Panc1 (cell line): ENCODE measurements around the gene RBSN. TPM values are rescaled to one million over a fixed set of nuclear protein-coding genes. Genes with fewer than 3 reads are reported as not detected.

Experiments
- ATAC-seq: fragments of 200-7000 bp; cut with Tn5 transposase; 2 replicates; pipeline ENCODE4 v1.9.1; 2020; ENCODE audit warnings: mild to moderate bottlenecking, moderate library complexity
- BruUV-seq: library from RNA; stranded (reverse); fragments of 400-500 nt; replicated peaks from 2 replicates; lab custom pipeline; 2021; lab: Mats Ljungman, UMichigan
- CTCF ChIA-PET: fragments of 300-600 bp; sonication (Branson Sonifier 250); formaldehyde crosslinking; loops from one replicate; lab custom pipeline; 2022; ENCODE audit warnings: antibody characterized with exemption; lab: Charles Lee
- POLR2A ChIA-PET: fragments of 300-600 bp; sonication (Branson Sonifier 250); formaldehyde crosslinking; loops from one replicate; lab custom pipeline; 2022; ENCODE audit warnings: antibody characterized with exemption; lab: Charles Lee
- DNase-seq: peaks from one replicate; pipeline ENCODE4 v3.0.0-alpha.2; 2010; ENCODE audit warnings: low read depth, low spot score
- H3K27ac ChIP-seq: 2 replicates; pipeline ENCODE4 v1.5.1; 2011; ENCODE audit warnings: mild to moderate bottlenecking, low read length, inconsistent platforms
- H3K27me3 ChIP-seq: fragments of 200-500 bp; sonication (Bioruptor generic); 2 replicates; pipeline ENCODE4 v1.6.0; 2014; ENCODE audit warnings: low read length, inconsistent platforms; ENCODE audit not compliant: control insufficient read depth, insufficient read depth
- H3K36me3 ChIP-seq: fragments of 200-500 bp; sonication (Bioruptor generic); 2 replicates; pipeline ENCODE4 v1.5.1; 2014; ENCODE audit warnings: inconsistent platforms, mild to moderate bottlenecking, low read length, moderate library complexity; ENCODE audit not compliant: control insufficient read depth, insufficient read depth
- H3K4me1 ChIP-seq: 2 replicates; pipeline ENCODE4 v1.5.1; 2011; ENCODE audit warnings: inconsistent platforms, mild to moderate bottlenecking, low read length, moderate library complexity; ENCODE audit not compliant: control insufficient read depth, insufficient read depth
- H3K4me3 ChIP-seq, 2 experiments: 2 replicates each; pipeline ENCODE4 v1.5.1; 2011 to 2012; ENCODE audit warnings: low read depth in 2 of 2, low read length in 2 of 2, mild to moderate bottlenecking in 2 of 2, inconsistent platforms in 1 of 2, moderate library complexity in 1 of 2
- H3K9me3 ChIP-seq: fragments of 200-500 bp; sonication (Bioruptor generic); 2 replicates; pipeline ENCODE4 v1.5.1; 2014; ENCODE audit warnings: low read depth, mild to moderate bottlenecking, inconsistent platforms, low read length, moderate library complexity; ENCODE audit not compliant: control insufficient read depth, insufficient read depth
- POLR2AphosphoS5 ChIP-seq: IDR thresholded peaks from 2 replicates; pipeline ENCODE4 v1.6.1; 2012; ENCODE audit warnings: mild to moderate bottlenecking, low read depth, low read length, moderate library complexity
- SIN3A ChIP-seq: IDR thresholded peaks from 2 replicates; pipeline ENCODE4 v1.6.1; 2012; ENCODE audit warnings: low read depth, mild to moderate bottlenecking, low read length, moderate library complexity, borderline replicate concordance; ENCODE audit not compliant: insufficient read depth
- TCF7L2 ChIP-seq: IDR thresholded peaks from 2 replicates; pipeline ENCODE4 v1.6.1; 2011; ENCODE audit warnings: mild to moderate bottlenecking, low read depth, low read length, inconsistent platforms
- in situ Hi-C: cut with HindIII; loops from 2 replicates; pipeline ENCODE4 v1.10.0; 2016; ENCODE audit warnings: low sequenced_read_pairs, low pct_unique_long_range_greater_than_20kb
- intact Hi-C: fragments of 100-400 bp; cut with micrococcal nuclease; formaldehyde crosslinking; loops from one replicate; pipeline ENCODE4 v1.10.0; 2022; ENCODE audit not compliant: unreplicated experiment
- total RNA-seq: library from RNA; stranded (reverse); gene quantifications from one replicate; pipeline ENCODE4 v1.2.1, GENCODE V29; 2021; ENCODE audit not compliant: unreplicated experiment
- TF ChIP-seq, protein P1 (sequence below), 2 experiments: IDR thresholded peaks; 2 replicates each; pipeline ENCODE4 v1.6.1; 2011 to 2012; ENCODE audit warnings: low read depth in 2 of 2, control low read depth in 1 of 2, low read length in 1 of 2, mild to moderate bottlenecking in 1 of 2, moderate library complexity in 1 of 2; ENCODE audit not compliant: insufficient read depth in 1 of 2
- TF ChIP-seq, protein P2 (sequence below): fragments of 450-650 bp; IDR thresholded peaks from 2 replicates; pipeline ENCODE4 v1.5.1; 2017; ENCODE audit warnings: mild to moderate bottlenecking

Gene RBSN
- total RNA-seq, 1 experiment from 2014 or later = 13.6 TPM

DNA sequence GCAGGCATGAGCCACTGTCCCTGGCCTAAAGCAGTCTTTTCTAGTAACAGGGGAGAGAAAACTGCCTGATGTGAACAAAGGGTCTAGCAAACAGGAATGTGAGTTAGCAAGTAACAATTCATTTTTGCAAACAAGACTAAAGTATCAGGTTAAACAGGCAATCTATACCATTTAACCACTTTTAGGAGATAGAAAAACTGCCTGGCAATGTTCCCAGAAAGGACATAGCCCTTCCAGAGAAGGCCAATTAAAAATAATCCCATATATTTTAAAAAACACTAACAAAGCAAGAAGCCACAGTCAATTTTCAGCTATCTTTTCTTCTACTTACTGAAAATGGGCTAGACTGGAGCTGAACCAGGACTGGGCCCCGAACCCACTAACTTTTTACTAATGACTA lies 6.3 kb downstream of the RBSN start:
- BruUV-seq = no TSS peak
- Histone ChIP-seq H3K27me3 (no peaks in the 10 kb centered on the region), H3K36me3 (peaks cover 4% of the 10 kb centered on the region), H3K9me3 (no peaks in the 10 kb centered on the region), H3K4me3 (no peak overlapping the region), H3K4me1 (no peaks in the 10 kb centered on the region), H3K27ac (no peak overlapping the region)
- no peak for ATAC-seq
- DNase-seq = no peak
- in situ Hi-C loops (no loop called here), intact Hi-C loops (no loop called here)
- TF ChIP-seq, protein P1, sequence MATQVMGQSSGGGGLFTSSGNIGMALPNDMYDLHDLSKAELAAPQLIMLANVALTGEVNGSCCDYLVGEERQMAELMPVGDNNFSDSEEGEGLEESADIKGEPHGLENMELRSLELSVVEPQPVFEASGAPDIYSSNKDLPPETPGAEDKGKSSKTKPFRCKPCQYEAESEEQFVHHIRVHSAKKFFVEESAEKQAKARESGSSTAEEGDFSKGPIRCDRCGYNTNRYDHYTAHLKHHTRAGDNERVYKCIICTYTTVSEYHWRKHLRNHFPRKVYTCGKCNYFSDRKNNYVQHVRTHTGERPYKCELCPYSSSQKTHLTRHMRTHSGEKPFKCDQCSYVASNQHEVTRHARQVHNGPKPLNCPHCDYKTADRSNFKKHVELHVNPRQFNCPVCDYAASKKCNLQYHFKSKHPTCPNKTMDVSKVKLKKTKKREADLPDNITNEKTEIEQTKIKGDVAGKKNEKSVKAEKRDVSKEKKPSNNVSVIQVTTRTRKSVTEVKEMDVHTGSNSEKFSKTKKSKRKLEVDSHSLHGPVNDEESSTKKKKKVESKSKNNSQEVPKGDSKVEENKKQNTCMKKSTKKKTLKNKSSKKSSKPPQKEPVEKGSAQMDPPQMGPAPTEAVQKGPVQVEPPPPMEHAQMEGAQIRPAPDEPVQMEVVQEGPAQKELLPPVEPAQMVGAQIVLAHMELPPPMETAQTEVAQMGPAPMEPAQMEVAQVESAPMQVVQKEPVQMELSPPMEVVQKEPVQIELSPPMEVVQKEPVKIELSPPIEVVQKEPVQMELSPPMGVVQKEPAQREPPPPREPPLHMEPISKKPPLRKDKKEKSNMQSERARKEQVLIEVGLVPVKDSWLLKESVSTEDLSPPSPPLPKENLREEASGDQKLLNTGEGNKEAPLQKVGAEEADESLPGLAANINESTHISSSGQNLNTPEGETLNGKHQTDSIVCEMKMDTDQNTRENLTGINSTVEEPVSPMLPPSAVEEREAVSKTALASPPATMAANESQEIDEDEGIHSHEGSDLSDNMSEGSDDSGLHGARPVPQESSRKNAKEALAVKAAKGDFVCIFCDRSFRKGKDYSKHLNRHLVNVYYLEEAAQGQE (IDR thresholded peaks at IDR 0.05; ENCODE audit: insufficient read depth in 1 of 2, low read depth in 2 of 2, low read length in 1 of 2) = no peak
- TF ChIP-seq TCF7L2 (no peak), SIN3A (no peak), POLR2AphosphoS5 (no peak)
- TF ChIP-seq, protein P2, sequence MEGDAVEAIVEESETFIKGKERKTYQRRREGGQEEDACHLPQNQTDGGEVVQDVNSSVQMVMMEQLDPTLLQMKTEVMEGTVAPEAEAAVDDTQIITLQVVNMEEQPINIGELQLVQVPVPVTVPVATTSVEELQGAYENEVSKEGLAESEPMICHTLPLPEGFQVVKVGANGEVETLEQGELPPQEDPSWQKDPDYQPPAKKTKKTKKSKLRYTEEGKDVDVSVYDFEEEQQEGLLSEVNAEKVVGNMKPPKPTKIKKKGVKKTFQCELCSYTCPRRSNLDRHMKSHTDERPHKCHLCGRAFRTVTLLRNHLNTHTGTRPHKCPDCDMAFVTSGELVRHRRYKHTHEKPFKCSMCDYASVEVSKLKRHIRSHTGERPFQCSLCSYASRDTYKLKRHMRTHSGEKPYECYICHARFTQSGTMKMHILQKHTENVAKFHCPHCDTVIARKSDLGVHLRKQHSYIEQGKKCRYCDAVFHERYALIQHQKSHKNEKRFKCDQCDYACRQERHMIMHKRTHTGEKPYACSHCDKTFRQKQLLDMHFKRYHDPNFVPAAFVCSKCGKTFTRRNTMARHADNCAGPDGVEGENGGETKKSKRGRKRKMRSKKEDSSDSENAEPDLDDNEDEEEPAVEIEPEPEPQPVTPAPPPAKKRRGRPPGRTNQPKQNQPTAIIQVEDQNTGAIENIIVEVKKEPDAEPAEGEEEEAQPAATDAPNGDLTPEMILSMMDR = no peak
- POLR2A ChIA-PET = no interaction called here
- CTCF ChIA-PET = no interaction called here

DNA sequence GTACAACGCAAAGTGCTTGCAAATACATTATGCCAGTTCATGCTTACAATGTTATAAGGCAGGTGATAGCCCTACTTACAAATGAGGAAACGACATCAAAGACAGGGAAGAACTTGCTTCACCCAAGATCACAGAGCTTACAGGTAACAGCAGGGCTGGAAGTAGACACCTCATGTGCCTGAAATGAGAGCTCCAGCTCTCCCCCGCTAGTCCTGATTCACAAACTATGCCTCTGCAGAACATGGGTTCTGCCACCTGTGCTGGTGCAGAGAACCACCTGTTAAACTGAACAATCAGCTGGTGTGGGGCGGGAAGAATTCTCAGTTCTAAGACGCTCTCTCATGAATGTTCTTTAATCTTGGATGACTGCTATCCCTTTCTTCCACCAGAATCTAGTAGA lies 7.4 kb downstream of the RBSN start:
- no TSS peak for BruUV-seq
- POLR2A ChIA-PET = no interaction called here
- no peaks in the 10 kb centered on the region for H3K9me3 ChIP-seq
- H3K27me3 ChIP-seq = no peaks in the 10 kb centered on the region
- H3K4me3 ChIP-seq = no peak overlapping the region
- no peak overlapping the region for H3K27ac ChIP-seq
- no peaks in the 10 kb centered on the region for H3K4me1 ChIP-seq
- H3K36me3 ChIP-seq = peaks cover 4% of the 10 kb centered on the region
- intact Hi-C loops (no loop called here), in situ Hi-C loops (no loop called here)
- TF ChIP-seq, protein P2 = no peak
- TF ChIP-seq TCF7L2 = no peak
- TF ChIP-seq, protein P1 (IDR thresholded peaks at IDR 0.05; ENCODE audit: insufficient read depth in 1 of 2, low read depth in 2 of 2, low read length in 1 of 2) = no peak
- TF ChIP-seq SIN3A = no peak
- no peak for TF ChIP-seq POLR2AphosphoS5
- DNase-seq (no peak), ATAC-seq (no peak)
- CTCF ChIA-PET = no interaction called here
